Transverse colon (tissue), 4 donors: ENCODE results near the gene FSCN2. TPM values are rescaled to one million over a fixed set of nuclear protein-coding genes. Genes with fewer than 3 reads are reported as not detected.
A peak's percentile ranks its signal among the peaks of the same experiment; 100 is the strongest.

Source experiments
- DNase-seq: peaks from one replicate; pipeline ENCODE4 v3.0.0-alpha.2; 2019
- H3K27ac ChIP-seq, 4 donors: fragments of 200-600 bp; sonication (generic); 2 replicates each; pipeline ENCODE4 v1.5.1; 2016 to 2018; ENCODE audit warnings: inconsistent platforms in 4 of 4
- H3K27me3 ChIP-seq: fragments of 200-600 bp; sonication (generic); 2 replicates; pipeline ENCODE4 v1.5.1; 2017; ENCODE audit warnings: inconsistent platforms
- H3K36me3 ChIP-seq, 4 donors: fragments of 200-600 bp; sonication (generic); 2 replicates each; pipeline ENCODE4 v1.5.1; 2017 to 2019; ENCODE audit warnings: inconsistent platforms in 4 of 4
- H3K4me1 ChIP-seq, 4 donors: fragments of 200-600 bp; sonication (generic); 2 replicates each; pipeline ENCODE4 v1.5.1; 2017 to 2020; ENCODE audit warnings: inconsistent platforms in 4 of 4
- H3K4me3 ChIP-seq, 4 donors: fragments of 200-600 bp; sonication (generic); 1 replicate in 1 of 4; 2 replicates in 3 of 4; pipeline versions ENCODE4 v1.5.1 to v1.6.1; 2017 to 2019; ENCODE audit warnings: inconsistent platforms in 4 of 4
- H3K9me3 ChIP-seq, 2 donors: fragments of 200-600 bp; sonication (generic); 2 replicates each; pipeline ENCODE4 v1.5.1; 2017 to 2019; ENCODE audit warnings: inconsistent platforms in 2 of 2
- EP300 ChIP-seq: sonication (generic); formaldehyde crosslinking; IDR thresholded peaks from one replicate; pipeline ENCODE4 v1.6.1; 2017; ENCODE audit warnings: antibody characterized with exemption, low read depth
- POLR2A ChIP-seq: fragments of 450-650 bp; IDR thresholded peaks from one replicate; pipeline ENCODE4 v1.6.1; 2016; ENCODE audit warnings: antibody characterized with exemption, mild to moderate bottlenecking, moderate library complexity
- POLR2AphosphoS5 ChIP-seq, 3 donors: sonication (generic); formaldehyde crosslinking; IDR thresholded peaks; one replicate each; pipeline ENCODE4 v1.6.1; 2016; ENCODE audit warnings: antibody characterized with exemption in 3 of 3
- WGBS, 2 donors: methylation state at CpG; one replicate each; pipeline ENCODE4 v1.1.5; 2018; ENCODE audit warnings: low coverage in 1 of 2; 5-methylcytosine and 5-hydroxymethylcytosine counted together
- in situ Hi-C, 4 donors: fragments of 200-750 bp; cut with MboI; loops; one replicate each; pipeline versions ENCODE4 v1.15.0 to v1.15.1; 2017; ENCODE audit warnings: low sequenced_read_pairs in 3 of 4, low pct_ligation_motif_present in 1 of 4, low pct_unique_long_range_greater_than_20kb in 1 of 4
- intact Hi-C: fragments of 100-400 bp; cut with DNase I; formaldehyde crosslinking; loops from one replicate; pipeline ENCODE4 v1.15.1; 2023; ENCODE audit warnings: low total_unique reads
- total RNA-seq, 4 donors: library from RNA; depleted of rRNA; stranded (reverse); fragments of >200 nt; gene quantifications; one replicate each; pipeline ENCODE4 v1.1.0, GENCODE V29; 2016
- TF ChIP-seq, protein P1 (sequence below), 5 experiments: fragments of 200-600 bp in 3 of 5; fragments of 450-650 bp in 2 of 5; sonication (generic) in 3 of 5; IDR thresholded peaks; 1 replicate in 2 of 5; 2 replicates in 3 of 5; pipeline ENCODE4 v1.5.1; 2016 to 2017; ENCODE audit warnings: antibody characterized with exemption in 5 of 5, inconsistent platforms in 3 of 5, mild to moderate bottlenecking in 2 of 5, moderate library complexity in 1 of 5

FSCN2 gene
- total RNA-seq, 4 donors from 2014 or later, result 2.3 to 36.4 (median 17.2) TPM

DNA sequence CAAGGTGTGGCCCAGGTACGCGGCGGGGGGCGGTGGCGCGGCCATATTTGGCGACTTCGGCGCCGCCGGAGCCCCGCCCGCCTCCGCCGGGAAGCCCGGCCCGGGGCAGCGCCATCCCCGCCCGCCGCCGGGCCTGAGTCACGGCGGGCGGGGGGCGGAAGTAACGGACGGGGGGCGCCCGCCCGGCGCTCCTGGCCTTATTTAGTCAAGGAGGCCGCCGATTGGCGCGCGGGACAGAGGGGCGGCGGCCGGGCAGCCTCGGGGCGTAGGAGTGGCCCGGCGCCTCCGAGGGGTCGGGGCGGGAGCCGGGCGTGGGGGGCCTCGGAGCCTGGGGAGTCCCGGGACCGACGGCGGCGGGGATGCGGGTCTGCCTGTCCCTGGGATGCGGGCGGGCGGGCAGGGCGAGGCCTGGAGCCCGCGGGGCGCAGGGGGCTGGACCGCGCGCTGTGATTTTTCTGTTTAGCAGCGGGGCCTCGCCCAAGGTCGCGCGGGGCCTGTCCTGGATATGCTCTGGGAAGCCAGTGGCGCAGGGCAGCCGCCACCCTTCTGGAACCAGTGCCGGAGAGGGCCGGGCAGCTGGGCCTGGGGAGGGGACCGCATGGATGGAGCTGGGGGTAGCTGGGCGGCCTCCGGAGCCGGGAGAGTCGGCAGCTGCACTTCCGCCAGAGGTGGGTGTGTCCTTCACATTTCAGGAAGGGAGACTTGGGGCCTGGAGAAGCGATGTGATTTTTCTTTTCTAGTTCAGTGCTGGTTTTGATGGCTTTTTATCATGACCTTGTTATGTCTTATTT, 13.2 kb upstream of the FSCN2 start:
- intact Hi-C loops (no loop called here), in situ Hi-C loops (no loop called here)
- peaks cover 40 to 54% (median 48%) of the 10 kb centered on the region in 4 donors for H3K4me1 ChIP-seq

GRCh38 chr17:81515530-81516041, 12.6 kb upstream of the FSCN2 start:
- WGBS, 2 donors, result 31% methylated on average over 19 of the region's 19 CpGs; no CpG with 5 or more reads in 1 of the 2 donors
- intact Hi-C loops, result no loop called here
- Histone ChIP-seq H3K4me1 (peaks cover 43 to 53% (median 48%) of the 10 kb centered on the region in 4 donors), H3K4me3 (peak overlapping the region; percentile 82 to 96 (median 86)), H3K9me3 (no peaks in the 10 kb centered on the region), H3K27ac (peak overlapping the region; percentile 99 to 100 (median 100)), H3K27me3 (no peaks in the 10 kb centered on the region), H3K36me3 (peaks cover 0 to 15% (median 11%) of the 10 kb centered on the region in 4 donors)
- TF ChIP-seq POLR2AphosphoS5 (IDR thresholded peaks at IDR 0.05), result no peak
- TF ChIP-seq POLR2A, result no peak
- TF ChIP-seq EP300, result no peak
- TF ChIP-seq, protein P1, sequence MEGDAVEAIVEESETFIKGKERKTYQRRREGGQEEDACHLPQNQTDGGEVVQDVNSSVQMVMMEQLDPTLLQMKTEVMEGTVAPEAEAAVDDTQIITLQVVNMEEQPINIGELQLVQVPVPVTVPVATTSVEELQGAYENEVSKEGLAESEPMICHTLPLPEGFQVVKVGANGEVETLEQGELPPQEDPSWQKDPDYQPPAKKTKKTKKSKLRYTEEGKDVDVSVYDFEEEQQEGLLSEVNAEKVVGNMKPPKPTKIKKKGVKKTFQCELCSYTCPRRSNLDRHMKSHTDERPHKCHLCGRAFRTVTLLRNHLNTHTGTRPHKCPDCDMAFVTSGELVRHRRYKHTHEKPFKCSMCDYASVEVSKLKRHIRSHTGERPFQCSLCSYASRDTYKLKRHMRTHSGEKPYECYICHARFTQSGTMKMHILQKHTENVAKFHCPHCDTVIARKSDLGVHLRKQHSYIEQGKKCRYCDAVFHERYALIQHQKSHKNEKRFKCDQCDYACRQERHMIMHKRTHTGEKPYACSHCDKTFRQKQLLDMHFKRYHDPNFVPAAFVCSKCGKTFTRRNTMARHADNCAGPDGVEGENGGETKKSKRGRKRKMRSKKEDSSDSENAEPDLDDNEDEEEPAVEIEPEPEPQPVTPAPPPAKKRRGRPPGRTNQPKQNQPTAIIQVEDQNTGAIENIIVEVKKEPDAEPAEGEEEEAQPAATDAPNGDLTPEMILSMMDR (IDR thresholded peaks at IDR 0.05), result no peak
- no peak for DNase-seq
- in situ Hi-C loops, result no loop called here

More for the DNA sequence above, 13.2 kb upstream of the FSCN2 start:
- WGBS, 2 donors, result 1% methylated on average over 56 of the region's 82 CpGs; no CpG with 5 or more reads in 1 of the 2 donors
- H3K27me3 ChIP-seq, result no peaks in the 10 kb centered on the region
- no peaks in the 10 kb centered on the region for H3K9me3 ChIP-seq
- H3K27ac ChIP-seq, result peak overlapping the region; percentile 99 to 100 (median 100)
- no peak for TF ChIP-seq EP300
- TF ChIP-seq, protein P1 (IDR thresholded peaks at IDR 0.05), result no peak
- TF ChIP-seq POLR2AphosphoS5 (IDR thresholded peaks at IDR 0.05), result peak; percentile 7 to 59 (median 34)
- peak; percentile 63 for TF ChIP-seq POLR2A
- H3K36me3 ChIP-seq, result peaks cover 0 to 21% (median 15%) of the 10 kb centered on the region in 4 donors
- H3K4me3 ChIP-seq, result peak overlapping the region; percentile 82 to 96 (median 86)
- DNase-seq, result peak; percentile 90

GRCh38 chr17:81516439-81516838, 11.7 kb upstream of the FSCN2 start:
- intact Hi-C loops (no loop called here), in situ Hi-C loops (no loop called here)
- Histone ChIP-seq H3K27ac (peak overlapping the region; percentile 99 to 100 (median 100)), H3K4me1 (peaks cover 43 to 53% (median 48%) of the 10 kb centered on the region in 4 donors), H3K27me3 (no peaks in the 10 kb centered on the region), H3K36me3 (peaks cover 0 to 6% (median 5%) of the 10 kb centered on the region in 4 donors), H3K4me3 (peak overlapping the region in 2 of 4 donors; percentile 82 to 87), H3K9me3 (no peaks in the 10 kb centered on the region)
- TF ChIP-seq POLR2A (no peak), POLR2AphosphoS5 (IDR thresholded peaks at IDR 0.05) (no peak), EP300 (no peak)
- TF ChIP-seq, protein P1 (IDR thresholded peaks at IDR 0.05), result no peak
- 66% methylated on average over 3 of the region's 4 CpGs; no CpG with 5 or more reads in 1 of the 2 donors for WGBS, 2 donors
- DNase-seq, result peak; percentile 11

- no peak for DNase-seq
- Histone ChIP-seq H3K36me3 (peaks cover 0 to 3% (median under 1%) of the 10 kb centered on the region in 4 donors), H3K4me3 (peak overlapping the region in 2 of 4 donors; percentile 82 to 87), H3K27ac (peak overlapping the region; percentile 99 to 100 (median 100)), H3K4me1 (peaks cover 43 to 53% (median 48%) of the 10 kb centered on the region in 4 donors), H3K27me3 (no peaks in the 10 kb centered on the region), H3K9me3 (no peaks in the 10 kb centered on the region)
- intact Hi-C loops (no loop called here), in situ Hi-C loops (no loop called here)
- 70% methylated on average over 9 of the region's 9 CpGs; no CpG with 5 or more reads in 1 of the 2 donors for WGBS, 2 donors
- TF ChIP-seq, protein P1 (IDR thresholded peaks at IDR 0.05), result no peak
- TF ChIP-seq POLR2A (no peak), POLR2AphosphoS5 (IDR thresholded peaks at IDR 0.05) (no peak), EP300 (no peak)
Measured at GRCh38 chr17:81517009-81517338, 11.2 kb upstream of the FSCN2 start.
